MM.1S (cell line): ENCODE results near the gene NABP1.

Source experiments
- CTCF ChIP-seq: fragments of 300-600 bp; sonication (generic); IDR thresholded peaks from 2 replicates; pipeline ENCODE4 v1.5.1; 2016; ENCODE audit warnings: antibody characterized with exemption, low read length, mixed read lengths
- EZH2 ChIP-seq: fragments of 300-600 bp; sonication (generic); optimal IDR thresholded peaks from 2 replicates; pipeline ENCODE3; 2017; ENCODE audit warnings: low read depth, mild to moderate bottlenecking, antibody characterized with exemption, low read length, mixed read lengths
- EZH2phosphoT487 ChIP-seq: fragments of 300-600 bp; sonication (generic); IDR thresholded peaks from 2 replicates; pipeline ENCODE4 v1.6.1; 2018; ENCODE audit warnings: antibody characterized with exemption, low read length

GRCh38 chr2:191641609-191642008, 36.3 kb upstream of the NABP1 start:
- TF ChIP-seq CTCF: no peak
- TF ChIP-seq EZH2: no peak
- no peak for TF ChIP-seq EZH2phosphoT487
